NCI-H1092 (cell line): Measurements from ENCODE around the gene ZSCAN23.
A peak's percentile ranks its signal among the peaks of the same experiment; 100 is the strongest.
"Not testable (repeated sequence)": the region's sequence is repeated elsewhere in the genome, so short reads cannot be mapped to it uniquely, and the experiment has no call there.

Experiments used
- DNase-seq: peaks from one replicate; lab custom pipeline; 2025; lab: John Stamatoyannopoulos, UW

ZSCAN23 gene

DNA sequence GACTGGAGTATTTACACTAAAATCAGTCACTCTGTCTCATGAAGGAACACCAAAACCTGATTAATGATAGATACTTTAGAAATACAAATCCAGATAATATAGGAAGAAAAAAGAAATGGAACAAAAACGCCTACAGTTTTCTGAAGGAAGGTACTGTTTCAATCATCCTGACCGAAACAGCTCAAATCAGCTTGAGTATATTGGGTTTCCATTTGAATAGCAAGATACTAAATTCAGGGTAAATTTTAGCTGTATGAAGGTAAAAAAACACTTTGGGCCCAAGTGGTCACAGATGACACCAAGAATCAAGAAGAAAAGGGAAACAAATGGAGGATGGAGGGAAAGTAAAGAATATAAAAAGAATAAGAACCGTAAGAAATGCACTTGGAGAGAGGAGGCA, 6.9 kb downstream of the ZSCAN23 start:
- no peak for DNase-seq

DNA sequence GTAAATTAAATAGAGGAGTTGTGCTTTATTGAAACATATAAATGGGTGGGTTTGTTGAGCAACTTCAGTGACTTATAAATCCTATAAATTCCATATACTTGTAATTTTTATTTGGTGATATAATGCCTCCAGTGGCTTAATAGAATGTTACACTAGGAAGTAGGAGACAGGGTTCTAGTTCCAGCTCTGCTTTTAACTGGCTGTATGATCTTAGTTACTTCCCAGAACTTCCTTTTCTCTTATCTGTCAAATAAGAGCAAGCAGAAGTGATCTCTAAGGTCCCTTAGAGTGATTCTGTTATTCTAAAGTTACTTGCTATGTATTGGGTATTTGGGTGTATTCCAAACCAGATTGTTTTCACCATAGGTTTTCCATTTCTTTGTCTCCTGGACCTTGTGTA, 10.2 kb downstream of the ZSCAN23 start:
- no peak for DNase-seq

DNA sequence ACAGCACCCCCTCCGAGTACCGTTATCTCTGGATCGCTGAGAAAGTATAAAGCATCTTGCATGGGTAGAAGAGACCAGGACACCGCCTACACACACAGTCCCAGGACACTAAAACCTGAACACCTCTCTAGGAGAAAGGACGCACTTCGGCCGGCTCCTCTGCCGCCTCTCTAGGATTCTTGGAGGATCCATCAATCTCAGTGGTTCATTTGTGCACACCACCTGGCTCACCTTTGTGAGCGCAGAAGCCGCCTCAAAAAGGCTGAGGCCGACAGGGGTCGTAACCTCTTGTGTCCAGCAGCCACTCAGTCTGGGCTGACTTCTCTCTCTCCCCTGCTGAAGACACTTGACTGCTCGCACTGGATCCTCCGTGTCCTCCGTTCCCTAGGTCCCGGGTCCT, 13.5 kb downstream of the ZSCAN23 start:
- no peak for DNase-seq

DNA sequence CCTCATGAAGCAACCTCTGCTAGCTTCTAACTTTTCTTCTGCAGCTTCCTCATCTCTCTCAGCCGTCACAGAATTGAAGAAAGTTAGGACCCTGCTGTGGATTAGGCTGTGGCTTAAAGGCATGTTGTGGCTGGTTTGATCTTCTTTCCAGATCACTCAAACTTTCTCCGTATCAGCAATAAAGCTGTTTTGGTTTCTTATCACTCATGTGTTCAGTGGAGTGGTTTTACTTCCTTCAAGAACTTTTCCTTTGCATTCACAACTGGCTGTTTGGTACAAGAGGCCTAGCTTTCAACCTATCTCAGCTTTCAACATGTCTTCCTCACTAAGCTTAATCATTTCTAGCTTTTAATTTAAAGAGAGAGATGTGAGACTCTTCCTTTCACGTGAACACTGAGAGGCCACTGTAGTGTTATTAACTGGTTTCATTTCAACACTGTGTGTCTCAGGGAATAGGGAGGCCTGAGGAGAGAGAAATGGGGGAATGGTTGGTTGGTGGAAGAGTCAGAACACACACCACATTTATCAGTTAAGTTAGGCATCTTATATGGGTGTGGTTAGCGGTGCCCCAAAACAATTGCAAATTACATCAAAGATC, 17.2 kb downstream of the ZSCAN23 start:
- no peak for DNase-seq

GRCh38 chr6:28424163-28424562, 19.1 kb downstream of the ZSCAN23 start:
- no peak for DNase-seq

DNA sequence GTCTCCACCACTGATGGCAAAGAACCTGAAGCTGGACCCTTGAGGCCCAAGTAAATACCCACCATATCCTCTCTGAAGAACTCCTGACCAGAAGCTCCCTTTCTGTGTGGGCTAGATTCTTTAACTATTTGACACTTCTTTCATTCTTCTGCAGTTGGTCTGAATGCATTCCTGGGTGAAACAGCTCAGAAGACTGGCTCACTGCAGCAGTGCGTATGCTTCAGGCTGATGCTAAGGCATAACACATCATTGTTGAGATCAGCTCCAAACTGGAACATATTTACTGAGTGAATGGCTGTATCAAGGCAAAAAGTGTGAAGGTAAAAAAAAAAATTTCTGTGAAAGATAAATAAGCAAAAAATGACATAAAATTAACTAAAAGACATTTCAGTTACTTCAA, 19.7 kb downstream of the ZSCAN23 start:
- no peak for DNase-seq

DNA sequence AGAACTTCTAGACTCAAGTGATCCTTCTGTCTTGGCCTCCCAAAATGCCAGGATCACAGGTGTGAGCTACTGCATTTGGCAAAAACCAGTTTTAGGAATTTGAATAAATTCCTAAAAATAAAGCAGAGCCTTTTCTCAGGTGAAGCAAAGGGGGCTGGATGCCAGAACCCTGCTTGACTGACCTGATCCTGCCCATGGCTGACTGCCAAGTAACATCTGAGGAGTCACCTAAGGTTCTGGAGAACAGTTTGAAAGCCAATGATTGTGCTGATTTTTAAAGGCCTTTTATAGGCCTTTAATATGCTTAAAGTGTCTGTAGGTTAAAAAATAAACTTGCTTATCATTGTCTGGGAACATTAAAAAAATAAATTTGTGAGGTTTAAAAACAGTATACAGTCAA, 29.6 kb downstream of the ZSCAN23 start:
- DNase-seq, result no peak

DNA sequence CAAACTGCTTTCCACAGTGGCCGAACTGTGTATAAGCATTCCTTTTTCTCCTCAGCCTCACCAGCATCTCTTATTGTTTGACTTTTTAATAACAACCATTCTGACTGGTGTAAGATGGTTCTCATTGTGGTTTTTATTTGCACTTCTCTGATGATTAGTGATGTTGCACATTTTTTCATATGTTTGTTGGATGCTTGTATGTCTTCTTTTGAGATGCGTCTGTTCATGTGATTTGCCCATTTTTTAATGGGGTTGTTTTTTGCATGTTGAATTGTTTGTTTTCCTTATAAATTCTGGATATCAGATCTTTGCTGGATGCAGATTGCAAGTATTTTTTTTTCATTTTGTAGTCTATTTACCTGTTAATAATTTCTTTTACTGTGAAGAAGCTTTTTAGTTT, 32.5 kb downstream of the ZSCAN23 start:
- no peak for DNase-seq

GRCh38 chr6:28408076-28408802, 35.1 kb downstream of the ZSCAN23 start:
- no peak for DNase-seq

DNA sequence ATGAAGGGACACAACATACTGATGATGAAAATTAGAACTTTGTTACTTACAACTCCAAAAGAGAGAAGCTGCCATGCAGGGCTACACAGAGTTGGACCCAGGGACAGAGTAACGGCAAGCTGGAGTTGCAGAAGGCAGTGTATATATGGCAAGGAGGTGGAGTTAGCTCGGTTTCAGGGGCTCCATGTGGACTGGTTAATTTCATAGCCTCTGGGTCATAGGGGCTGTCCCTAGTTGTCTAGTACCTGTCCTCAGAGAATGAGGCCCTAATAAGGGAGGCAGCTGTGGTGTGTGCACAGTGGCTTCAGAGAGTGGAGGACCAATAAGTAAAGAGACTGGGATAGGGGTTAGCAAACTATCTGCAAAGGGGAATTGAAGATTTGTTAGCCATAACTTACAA, 35.9 kb downstream of the ZSCAN23 start:
- DNase-seq, result no peak

- DNase-seq, result not testable (repeated sequence)
Measured at GRCh38 chr6:28403923-28404322, 39.4 kb downstream of the ZSCAN23 start.

GRCh38 chr6:28402197-28402596, 41.1 kb downstream of the ZSCAN23 start:
- DNase-seq, result no peak

DNA sequence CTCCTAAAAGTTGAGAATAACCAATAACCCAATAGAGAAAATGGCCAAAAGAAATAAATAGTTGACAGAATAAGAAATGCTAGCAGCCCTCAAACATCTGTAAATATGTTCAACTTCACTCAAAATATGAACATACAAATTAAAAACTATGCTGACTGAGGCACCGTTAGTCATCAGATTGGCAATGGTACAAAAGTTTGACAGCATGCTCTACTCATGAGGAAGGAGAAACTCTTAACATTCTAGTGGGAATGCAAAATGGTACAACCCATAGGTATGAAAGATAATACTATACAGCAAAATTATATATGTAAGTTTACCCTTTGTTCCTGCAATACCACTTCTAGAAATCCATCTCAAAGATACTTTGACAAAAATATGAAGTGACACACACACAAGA, 42.1 kb downstream of the ZSCAN23 start:
- no peak for DNase-seq

- no peak for DNase-seq
Measured at GRCh38 chr6:28400122-28400451, 43.2 kb downstream of the ZSCAN23 start.

GRCh38 chr6:28399350-28400121, 43.8 kb downstream of the ZSCAN23 start, which contains the start of gene ZSCAN12:
Gene ZSCAN12 (minus strand): TSS chr6:28399747. CDS start chr6:28398405, 1,342 bp downstream.
- DNase-seq, result peak; percentile 43

DNA sequence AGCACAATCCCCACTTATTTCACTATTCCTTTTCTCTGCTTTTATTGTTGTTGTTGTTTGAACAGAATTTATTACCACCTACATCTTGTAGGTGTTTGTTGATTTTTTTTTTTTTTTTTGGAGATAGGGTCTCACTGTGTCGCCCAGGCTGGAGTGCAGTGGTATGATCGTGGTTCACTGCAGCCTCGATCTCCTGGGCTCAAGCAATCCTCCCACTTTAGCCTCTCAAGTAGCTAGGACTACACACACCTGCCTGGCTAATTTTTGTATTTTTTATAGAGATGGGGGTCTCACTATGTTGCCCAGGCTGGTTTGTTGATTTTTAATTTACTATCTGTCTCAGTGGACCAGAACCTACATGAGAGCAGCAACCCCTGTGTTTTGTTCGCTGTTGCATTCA, 47.4 kb downstream of the ZSCAN23 start:
- DNase-seq, result no peak

DNA sequence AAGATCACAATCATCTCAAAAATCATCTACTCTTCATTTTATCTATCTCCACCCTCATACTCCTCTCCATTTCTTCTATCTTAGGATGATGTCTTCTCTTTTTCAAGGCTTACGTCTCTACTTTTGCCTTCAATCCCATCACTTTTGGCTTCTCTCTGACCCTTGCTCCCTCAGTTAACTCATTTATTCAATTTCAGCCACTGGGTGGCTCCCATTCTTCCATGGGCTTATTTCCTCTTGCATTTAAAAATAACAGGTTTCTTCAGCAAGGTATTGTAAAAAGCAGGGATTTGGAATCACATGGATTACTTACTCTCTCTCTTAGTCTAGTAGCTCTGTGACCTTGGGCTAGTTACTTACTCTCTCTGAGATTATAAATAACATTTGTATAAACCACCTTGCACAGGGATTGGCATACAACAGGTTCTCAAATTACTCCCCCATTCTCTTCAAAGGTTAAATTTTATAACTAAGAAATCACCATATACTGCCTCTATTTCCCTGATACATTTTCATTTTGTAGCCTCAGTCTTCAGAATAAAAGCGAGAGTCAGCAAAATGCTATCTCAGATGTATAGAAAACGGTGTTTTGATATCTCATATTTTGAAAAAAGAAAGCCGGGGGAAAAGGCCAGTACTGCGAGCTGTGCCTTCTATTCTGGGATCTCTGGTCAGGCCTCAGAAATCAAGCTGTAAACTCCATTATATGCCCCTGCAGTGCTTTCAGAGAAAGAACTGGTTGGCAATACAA, 49.2 kb downstream of the ZSCAN23 start:
- no peak for DNase-seq

- DNase-seq, result no peak
Measured at GRCh38 chr6:28390688-28391087, 52.6 kb downstream of the ZSCAN23 start.

DNA sequence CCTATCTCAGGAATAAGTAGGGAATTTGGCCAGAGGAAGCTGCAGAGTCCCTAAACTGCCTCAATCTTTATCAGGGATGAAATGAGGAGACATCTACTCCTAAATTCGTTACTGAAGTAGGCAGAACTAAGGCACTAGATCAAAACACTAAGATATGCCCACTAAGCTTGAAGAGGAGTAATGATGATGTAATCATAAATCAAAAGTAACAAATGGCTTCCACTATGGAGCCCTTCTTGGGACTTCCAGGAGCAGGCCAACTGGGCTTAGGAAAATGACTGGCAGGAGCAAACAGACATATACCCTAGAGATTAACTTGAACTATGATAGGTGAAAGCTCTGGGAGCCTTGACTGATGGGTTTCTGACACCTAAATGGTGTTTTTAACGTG, 59.2 kb downstream of the ZSCAN23 start:
- no peak for DNase-seq

DNA sequence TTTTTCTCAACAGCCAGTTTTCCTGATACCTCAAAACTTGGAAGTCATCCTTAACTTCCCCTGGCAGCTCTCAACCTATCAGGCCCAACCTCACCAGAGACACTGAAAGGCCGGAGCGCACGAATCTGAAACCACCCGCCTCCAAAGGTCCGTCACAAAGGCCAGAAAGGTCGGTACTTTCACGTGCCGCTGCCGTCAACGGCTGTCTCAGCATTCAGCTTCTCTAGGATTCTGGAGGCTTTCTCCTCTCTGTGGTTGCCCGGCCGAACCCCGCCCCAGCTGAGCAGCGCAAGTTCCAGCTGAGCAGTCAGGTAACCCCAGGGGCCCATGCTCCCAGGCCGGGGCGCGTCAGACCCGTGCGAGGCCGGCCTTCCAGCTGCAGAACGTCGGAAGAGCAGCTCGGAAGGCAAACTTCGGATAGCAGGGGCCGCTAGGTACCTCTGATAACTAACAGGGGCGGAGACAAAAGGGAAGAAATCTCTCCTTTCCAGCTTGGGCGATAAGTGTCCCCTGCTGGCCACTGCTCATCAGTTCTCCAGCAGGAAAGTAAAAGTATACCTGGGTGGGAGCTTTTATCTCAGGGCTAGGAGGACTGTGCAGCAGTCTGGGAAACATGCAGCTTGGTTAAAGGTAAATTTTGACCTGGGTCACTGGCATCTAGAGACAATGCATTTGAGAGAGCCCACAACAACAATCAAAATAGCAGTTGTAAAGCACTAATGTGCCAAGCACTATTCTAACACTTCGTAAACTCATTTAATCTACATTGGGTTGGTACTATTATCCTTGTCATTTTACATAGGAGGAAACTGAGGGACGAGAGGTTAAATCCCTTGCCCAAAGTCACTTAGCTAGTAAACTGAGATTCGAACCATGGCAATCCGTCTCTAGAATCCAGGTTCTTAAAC, 59.8 kb downstream of the ZSCAN23 start:
- peak; percentile 51 for DNase-seq
